Thyroid gland (tissue), 4 donors: ENCODE results near the gene KRTAP29-1. TPM values are rescaled to one million over a fixed set of nuclear protein-coding genes. Genes with fewer than 3 reads are reported as not detected.

Source experiments
- DNase-seq, 2 donors: peaks; one replicate each; pipeline ENCODE4 v3.0.0-alpha.2; 2019
- H3K27ac ChIP-seq, 3 donors: fragments of 200-600 bp; sonication (generic); 1 replicate in 2 of 3; 2 replicates in 1 of 3; pipeline ENCODE4 v1.5.1; 2016 to 2019; ENCODE audit warnings: mild to moderate bottlenecking in 1 of 3, moderate library complexity in 1 of 3
- H3K27me3 ChIP-seq: fragments of 200-600 bp; sonication (generic); one replicate; pipeline ENCODE4 v1.5.1; 2019
- H3K36me3 ChIP-seq, 2 donors: fragments of 200-600 bp; sonication (generic); one replicate each; pipeline ENCODE4 v1.5.1; 2016 to 2019
- H3K4me1 ChIP-seq, 2 donors: fragments of 200-600 bp; sonication (generic); one replicate each; pipeline ENCODE4 v1.5.1; 2017 to 2019
- H3K4me3 ChIP-seq, 3 donors: fragments of 200-600 bp; sonication (generic); replicated peaks in 1 of 3; 1 replicate in 2 of 3; 2 replicates in 1 of 3; pipeline ENCODE4 v1.5.1; 2016; ENCODE audit warnings: mild to moderate bottlenecking in 1 of 3
- H3K9me3 ChIP-seq: fragments of 200-600 bp; sonication (generic); one replicate; pipeline ENCODE4 v1.5.1; 2017
- CTCF ChIP-seq, 6 experiments: fragments of 200-600 bp in 3 of 6; fragments of 450-650 bp in 3 of 6; sonication (generic) in 3 of 6; IDR thresholded peaks; one replicate each; pipeline ENCODE4 v1.5.1; 2016 to 2019; ENCODE audit warnings: antibody characterized with exemption in 6 of 6, mild to moderate bottlenecking in 2 of 6, inconsistent platforms in 1 of 6, moderate library complexity in 1 of 6
- POLR2A ChIP-seq, 2 donors: fragments of 450-650 bp; IDR thresholded peaks; one replicate each; pipeline ENCODE4 v1.6.1; 2017; ENCODE audit warnings: antibody characterized with exemption in 2 of 2, mild to moderate bottlenecking in 2 of 2, moderate library complexity in 1 of 2
- WGBS, 2 donors: methylation state at CpG; one replicate each; pipeline ENCODE4 v1.1.5; 2017; 5-methylcytosine and 5-hydroxymethylcytosine counted together
- intact Hi-C: fragments of 100-400 bp; cut with DNase I; formaldehyde crosslinking; loops from one replicate; pipeline ENCODE4 v1.15.1; 2023
- total RNA-seq, 4 donors: library from RNA; depleted of rRNA; stranded (reverse); fragments of >200 nt; gene quantifications; one replicate each; pipeline ENCODE4 v1.2.3, GENCODE V29; 2016

KRTAP29-1 gene
- total RNA-seq, 4 donors from 2014 or later, result not detected

GRCh38 chr17:41332239-41332638 lies 29.6 kb upstream of the KRTAP29-1 start:
- no peak for DNase-seq
- Histone ChIP-seq H3K36me3 (no peaks in the 10 kb centered on the region), H3K9me3 (no peaks in the 10 kb centered on the region), H3K4me3 (no peak overlapping the region), H3K4me1 (no peaks in the 10 kb centered on the region), H3K27ac (no peak overlapping the region), H3K27me3 (no peaks in the 10 kb centered on the region)
- intact Hi-C loops, result no loop called here
- WGBS, 2 donors, result 75 to 92% methylated on average over 1 to 2 of the region's 2 CpGs
- no peak for TF ChIP-seq POLR2A (IDR thresholded peaks at IDR 0.05)
- TF ChIP-seq CTCF (IDR thresholded peaks at IDR 0.05), result no peak

- Histone ChIP-seq H3K9me3 (no peaks in the 10 kb centered on the region), H3K4me3 (no peak overlapping the region), H3K36me3 (no peaks in the 10 kb centered on the region), H3K27ac (no peak overlapping the region), H3K4me1 (no peaks in the 10 kb centered on the region), H3K27me3 (no peaks in the 10 kb centered on the region)
- intact Hi-C loops, result no loop called here
- TF ChIP-seq CTCF (IDR thresholded peaks at IDR 0.05) (no peak), POLR2A (IDR thresholded peaks at IDR 0.05) (no peak)
- WGBS, 2 donors, result 79 to 82% methylated on average over 2 to 7 of the region's 7 CpGs
- no peak for DNase-seq
Observed at GRCh38 chr17:41331606-41332005, 29.0 kb upstream of the KRTAP29-1 start.

- WGBS, 2 donors, result 45 to 59% methylated on average over 9 to 13 of the region's 13 CpGs
- intact Hi-C loops, result no loop called here
- Histone ChIP-seq H3K27ac (no peak overlapping the region), H3K36me3 (no peaks in the 10 kb centered on the region), H3K4me1 (no peaks in the 10 kb centered on the region), H3K27me3 (no peaks in the 10 kb centered on the region), H3K9me3 (no peaks in the 10 kb centered on the region), H3K4me3 (no peak overlapping the region)
- no peak for TF ChIP-seq POLR2A (IDR thresholded peaks at IDR 0.05)
- TF ChIP-seq CTCF (IDR thresholded peaks at IDR 0.05), result peak; percentile 23 to 54 (median 36)
- peak; percentile 29 to 35 for DNase-seq
Observed at GRCh38 chr17:41329279-41329948, 26.8 kb upstream of the KRTAP29-1 start.

DNA sequence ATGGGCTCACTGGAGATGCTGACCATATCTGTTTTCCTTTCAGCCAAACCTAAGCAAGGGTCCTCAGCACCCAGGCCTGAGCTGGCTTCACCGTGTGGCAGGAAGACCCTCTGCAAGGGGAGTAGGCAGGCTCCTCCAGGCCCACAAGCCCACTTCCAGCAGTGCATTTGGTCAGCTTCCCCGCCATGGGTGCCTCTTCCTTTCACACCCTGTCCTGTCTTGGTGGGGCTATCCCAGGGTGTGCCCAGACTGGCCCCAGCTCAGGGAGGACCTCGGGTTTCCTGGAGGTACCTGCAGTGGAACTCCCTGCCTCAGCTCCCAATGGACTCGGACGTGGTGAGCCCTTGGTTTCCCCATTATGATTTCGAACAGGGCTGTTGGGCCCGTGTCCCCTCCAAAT lies 25.6 kb upstream of the KRTAP29-1 start:
- Histone ChIP-seq H3K9me3 (no peaks in the 10 kb centered on the region), H3K36me3 (no peaks in the 10 kb centered on the region), H3K27ac (no peak overlapping the region), H3K27me3 (no peaks in the 10 kb centered on the region), H3K4me1 (no peaks in the 10 kb centered on the region), H3K4me3 (no peak overlapping the region)
- no peak for TF ChIP-seq POLR2A (IDR thresholded peaks at IDR 0.05)
- TF ChIP-seq CTCF (IDR thresholded peaks at IDR 0.05), result no peak
- WGBS, 2 donors, result 91 to 98% methylated on average over 5 to 6 of the region's 7 CpGs
- no peak for DNase-seq
- intact Hi-C loops, result no loop called here

GRCh38 chr17:41327411-41328120 lies 24.9 kb upstream of the KRTAP29-1 start:
- intact Hi-C loops, result no loop called here
- Histone ChIP-seq H3K27me3 (no peaks in the 10 kb centered on the region), H3K4me3 (no peak overlapping the region), H3K9me3 (no peaks in the 10 kb centered on the region), H3K4me1 (no peaks in the 10 kb centered on the region), H3K36me3 (no peaks in the 10 kb centered on the region), H3K27ac (no peak overlapping the region)
- no peak for DNase-seq
- TF ChIP-seq CTCF (IDR thresholded peaks at IDR 0.05), result no peak
- no peak for TF ChIP-seq POLR2A (IDR thresholded peaks at IDR 0.05)
- WGBS, 2 donors, result 77 to 80% methylated on average over 6 to 7 of the region's 8 CpGs
